Fibroblast of lung (primary cell): ENCODE data around the gene RAP1A.

Source experiments
- CTCF ChIP-seq, 2 donors: IDR thresholded peaks in 1 of 2; conservative IDR thresholded peaks in 1 of 2; 1 replicate in 1 of 2; 2 replicates in 1 of 2; pipeline ENCODE4 v1.5.1; 2011 to 2012; ENCODE audit warnings: low read length in 2 of 2, control low read depth in 1 of 2, inconsistent platforms in 1 of 2, low read depth in 1 of 2, mild to moderate bottlenecking in 1 of 2
- EZH2 ChIP-seq: IDR thresholded peaks from 2 replicates; pipeline ENCODE4 v1.5.1; 2012; ENCODE audit warnings: low read length, control low read depth, mild to moderate bottlenecking; ENCODE audit errors: missing control alignments

- TF ChIP-seq CTCF (conservative IDR thresholded peaks at IDR 0.05 in 1 of 2, IDR thresholded peaks at IDR 0.05 in 1 of 2; ENCODE audit: low read depth in 1 of 2, low read length in 2 of 2) (no peak), EZH2 (no peak)
These were observed 123.5 kb downstream of the RAP1A start for GRCh38 chr1:111742938-111743549.
